ENCODE results near the gene LSAMP.
"Not testable (repeated sequence)": the region's sequence is repeated elsewhere in the genome, so short reads cannot be mapped to it uniquely, and the experiment has no call there.

LSAMP gene

DNA sequence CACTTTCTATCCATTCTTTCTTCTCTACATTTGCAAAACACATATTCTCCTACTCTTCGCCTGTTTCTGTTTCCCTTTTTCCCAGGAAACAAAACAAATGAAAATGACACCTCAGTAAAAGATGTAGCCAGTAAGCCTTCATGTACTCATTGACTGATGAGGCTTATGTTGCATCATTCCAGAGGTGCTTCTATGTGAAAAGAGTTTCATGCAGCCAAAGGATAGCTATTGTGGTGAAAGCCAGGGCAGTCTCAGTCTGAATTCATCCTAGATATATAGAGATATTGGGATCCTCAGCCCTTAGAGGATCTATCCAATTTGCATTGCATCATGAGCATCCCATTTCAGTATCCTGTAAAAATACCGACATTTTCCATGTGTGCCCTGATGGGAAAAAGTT, 554.7 kb downstream of the LSAMP start:
- DNase-seq (ENCODE audit: low spot score) = no peak

DNA sequence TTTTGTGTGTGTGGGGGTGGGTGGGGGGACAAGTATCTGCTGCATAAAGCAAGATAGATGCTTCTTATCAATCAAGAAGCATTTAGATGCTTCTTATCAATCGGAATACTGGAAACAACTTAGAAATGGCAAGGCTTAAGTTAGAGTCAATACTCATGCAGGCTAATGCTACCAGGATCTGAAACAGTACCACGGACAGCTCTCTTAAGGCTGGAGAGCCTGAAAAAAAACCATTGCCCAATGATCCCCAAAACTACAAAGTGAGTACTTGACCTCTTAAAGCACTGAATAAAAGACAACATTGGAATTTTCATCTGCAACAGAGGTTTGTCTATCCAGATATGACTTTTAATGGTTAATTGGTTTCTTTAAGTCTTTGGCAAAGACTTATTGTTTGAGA, 559.7 kb downstream of the LSAMP start:
- no peak for DNase-seq (ENCODE audit: low spot score)

DNA sequence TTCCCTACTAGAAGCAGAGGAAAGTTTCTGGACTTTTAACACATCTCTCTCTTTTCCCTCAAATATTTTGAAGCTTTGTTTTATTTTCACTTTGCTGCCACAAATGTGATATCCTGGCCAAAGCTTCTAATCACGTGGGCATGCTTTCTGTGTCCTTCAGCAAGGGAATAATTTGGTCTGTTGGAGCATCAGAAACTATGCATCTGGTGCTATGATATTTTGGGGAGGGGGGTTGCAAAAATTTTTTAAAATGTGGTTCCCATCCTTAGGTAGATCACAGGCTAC, 567.7 kb downstream of the LSAMP start:
- no peak for DNase-seq (ENCODE audit: low spot score)

DNA sequence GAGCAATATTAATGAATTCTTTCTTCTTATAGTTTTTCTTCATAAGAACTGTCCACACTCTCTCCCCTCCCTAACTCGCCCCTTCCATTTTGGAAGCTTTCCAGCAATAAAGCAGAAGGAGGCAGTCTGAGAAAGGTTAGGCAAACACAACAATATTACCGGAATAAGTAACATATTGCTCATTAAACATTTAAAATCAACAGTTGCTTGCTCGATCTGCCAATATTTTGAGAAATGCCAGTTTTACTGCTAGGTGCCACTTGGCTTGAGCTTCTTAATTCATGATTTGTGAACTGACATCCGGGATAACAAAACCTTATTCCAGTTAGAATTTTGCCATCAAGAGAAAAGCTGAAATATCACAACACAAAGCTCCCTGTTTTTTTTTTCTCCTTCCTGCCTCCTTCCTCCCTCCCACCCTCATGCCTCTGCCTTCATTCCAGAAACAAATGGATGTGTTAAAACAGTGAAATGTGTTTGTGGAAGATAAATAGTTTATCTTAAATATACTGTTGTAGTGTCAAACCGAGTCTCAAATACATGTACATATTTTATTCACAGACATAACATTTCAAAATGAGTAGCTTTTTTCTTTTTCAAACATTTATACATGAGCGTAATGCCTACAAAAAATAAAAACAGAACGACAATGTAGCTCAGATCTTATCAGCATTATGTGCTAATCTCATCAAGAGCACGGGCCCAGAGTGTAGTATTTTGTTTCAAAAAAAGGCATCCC, 568.2 kb downstream of the LSAMP start:
- no peak for DNase-seq (ENCODE audit: low spot score)

DNA sequence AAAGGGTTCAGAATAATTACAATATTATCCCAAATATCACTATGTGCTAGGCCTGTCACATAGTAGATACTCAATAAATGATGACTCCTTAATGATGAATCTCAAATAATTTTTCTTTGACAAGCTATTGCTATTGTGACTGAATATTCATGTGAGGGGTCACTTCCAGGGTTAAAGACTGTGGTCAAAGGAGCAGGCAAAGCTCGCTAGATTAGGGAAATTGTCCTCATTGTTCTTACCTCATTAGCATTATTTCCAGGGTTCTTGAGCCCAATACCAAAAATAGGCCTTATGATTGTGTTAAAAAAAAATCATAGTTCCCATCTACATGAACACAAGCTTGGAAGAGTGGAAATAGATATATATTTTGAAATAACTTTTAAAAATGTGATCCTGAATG, 569.8 kb downstream of the LSAMP start:
- no peak for DNase-seq (ENCODE audit: low spot score)

DNA sequence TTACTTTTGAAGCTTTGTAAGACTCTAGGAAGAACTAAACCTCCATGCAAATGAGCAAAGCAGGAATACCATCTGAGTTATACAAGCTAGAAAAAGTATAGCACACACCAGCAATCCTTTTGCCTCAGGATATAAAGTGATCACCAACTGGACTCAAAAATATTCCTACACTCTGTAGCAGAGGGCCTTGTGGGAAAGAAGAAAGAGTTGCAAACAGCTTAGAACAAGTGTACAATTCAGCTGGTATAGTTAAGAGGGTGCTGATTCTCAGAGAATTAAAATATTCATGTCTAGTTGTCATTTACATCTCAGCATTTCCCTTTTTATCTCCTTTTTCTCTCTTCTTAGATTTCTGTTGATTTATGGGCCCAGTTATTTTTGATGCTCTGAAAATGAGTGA, 573.6 kb downstream of the LSAMP start:
- no peak for DNase-seq (ENCODE audit: low spot score)

DNA sequence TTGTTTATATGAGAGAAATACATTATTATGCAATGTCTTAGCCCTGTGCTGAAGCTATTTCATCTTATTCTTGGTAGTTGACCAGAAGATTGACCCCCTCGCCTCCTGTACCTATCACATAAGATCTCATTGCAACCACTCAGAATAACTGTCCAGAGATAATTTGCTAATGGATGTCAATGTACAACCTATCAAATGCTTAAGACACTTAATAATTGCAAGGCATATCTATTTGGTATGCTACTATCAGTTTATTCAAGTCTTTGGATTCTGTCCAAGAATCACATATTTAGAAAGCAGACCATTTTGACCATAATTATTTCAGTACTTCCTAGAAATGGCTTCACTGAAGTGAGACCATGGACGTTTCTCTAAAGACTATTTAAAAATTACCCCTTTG, 580.4 kb downstream of the LSAMP start:
- no peak for DNase-seq (ENCODE audit: low spot score)

DNA sequence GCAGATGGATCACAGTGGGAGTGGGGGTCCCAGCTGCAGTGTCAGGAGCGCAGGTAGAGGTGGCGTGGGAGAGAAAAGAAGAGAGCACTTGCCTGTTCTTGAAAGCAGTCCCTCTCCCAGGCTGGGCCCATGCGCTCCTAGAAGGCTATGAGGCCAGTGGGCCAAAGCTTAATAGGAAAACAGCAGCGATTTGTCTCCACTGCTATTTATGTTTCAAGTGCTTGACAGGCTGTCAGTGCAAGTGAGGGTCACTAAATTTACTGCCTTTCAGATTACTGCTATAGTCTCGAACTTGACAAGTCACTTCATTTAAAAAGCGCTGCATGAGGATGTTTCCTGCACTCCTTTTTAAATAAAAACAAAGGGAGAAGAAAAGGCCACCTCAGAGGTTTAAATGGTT, 582.4 kb downstream of the LSAMP start:
- no peak for DNase-seq (ENCODE audit: low spot score)

DNA sequence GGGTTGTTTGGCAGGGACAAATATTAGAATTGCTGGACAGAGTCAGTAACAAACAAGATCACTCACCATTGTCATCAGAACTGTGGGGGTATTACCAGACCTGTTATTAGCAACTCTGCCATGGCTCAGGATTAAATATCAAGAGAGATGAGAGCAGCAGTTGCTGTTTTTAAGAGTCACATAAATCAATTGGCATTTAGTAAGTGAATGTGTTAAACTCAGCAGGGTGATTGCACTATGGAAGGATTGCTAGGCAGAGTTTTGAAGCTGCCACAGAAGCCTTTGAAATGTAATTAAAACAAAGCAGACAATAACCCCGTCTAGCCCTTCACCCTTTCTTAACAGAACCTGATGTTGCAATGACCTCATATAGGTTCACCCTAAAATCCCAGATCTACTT, 583.2 kb downstream of the LSAMP start:
- DNase-seq (ENCODE audit: low spot score) = no peak

DNA sequence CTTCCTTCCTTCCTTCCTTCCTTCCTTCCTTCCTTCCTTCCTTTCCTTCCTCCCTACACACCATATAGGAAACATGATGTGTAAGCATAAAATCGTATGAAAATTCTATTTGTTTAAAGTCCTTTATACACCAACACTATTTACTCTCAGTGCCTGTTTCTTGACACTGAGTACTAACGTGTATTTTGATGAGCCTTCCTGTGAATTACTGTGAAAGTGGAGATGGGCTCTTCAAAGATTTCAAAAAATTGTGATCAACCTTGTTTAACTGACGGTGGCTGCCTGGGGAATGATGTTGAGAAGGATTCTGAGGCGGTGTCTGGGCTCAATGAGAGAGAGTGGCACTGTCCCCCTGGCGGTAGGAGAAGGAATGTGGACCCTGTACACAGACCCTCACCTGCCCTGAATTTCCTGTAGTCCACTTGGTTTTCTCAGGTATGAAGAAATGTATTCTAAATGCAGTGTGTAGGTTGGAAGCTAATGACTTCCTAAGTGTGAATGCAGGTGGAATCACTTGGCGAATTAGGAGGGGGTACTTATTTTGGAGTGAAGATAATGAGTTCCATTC, 584.0 kb downstream of the LSAMP start:
- no peak for DNase-seq (ENCODE audit: low spot score)

DNA sequence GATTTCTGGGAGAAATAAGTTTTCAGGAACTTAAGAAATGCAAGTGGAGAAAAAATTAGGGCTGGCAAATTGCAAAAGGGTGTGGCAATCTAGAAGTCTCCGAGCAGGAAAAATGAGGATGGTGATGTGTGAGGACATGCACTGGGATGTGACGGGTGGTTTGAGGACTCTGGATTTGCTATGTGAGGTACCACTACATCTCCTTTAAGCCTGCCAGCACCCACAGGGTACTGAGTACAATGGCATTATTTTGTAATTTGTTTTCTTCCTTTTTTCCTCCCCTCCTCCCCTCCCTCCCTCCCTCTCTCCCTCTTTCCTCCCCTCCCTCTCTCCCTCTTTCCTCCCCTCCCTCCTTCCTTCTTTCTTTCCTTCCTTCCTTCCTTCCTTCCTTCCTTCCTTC, 584.5 kb downstream of the LSAMP start:
- DNase-seq (ENCODE audit: low spot score) = no peak

DNA sequence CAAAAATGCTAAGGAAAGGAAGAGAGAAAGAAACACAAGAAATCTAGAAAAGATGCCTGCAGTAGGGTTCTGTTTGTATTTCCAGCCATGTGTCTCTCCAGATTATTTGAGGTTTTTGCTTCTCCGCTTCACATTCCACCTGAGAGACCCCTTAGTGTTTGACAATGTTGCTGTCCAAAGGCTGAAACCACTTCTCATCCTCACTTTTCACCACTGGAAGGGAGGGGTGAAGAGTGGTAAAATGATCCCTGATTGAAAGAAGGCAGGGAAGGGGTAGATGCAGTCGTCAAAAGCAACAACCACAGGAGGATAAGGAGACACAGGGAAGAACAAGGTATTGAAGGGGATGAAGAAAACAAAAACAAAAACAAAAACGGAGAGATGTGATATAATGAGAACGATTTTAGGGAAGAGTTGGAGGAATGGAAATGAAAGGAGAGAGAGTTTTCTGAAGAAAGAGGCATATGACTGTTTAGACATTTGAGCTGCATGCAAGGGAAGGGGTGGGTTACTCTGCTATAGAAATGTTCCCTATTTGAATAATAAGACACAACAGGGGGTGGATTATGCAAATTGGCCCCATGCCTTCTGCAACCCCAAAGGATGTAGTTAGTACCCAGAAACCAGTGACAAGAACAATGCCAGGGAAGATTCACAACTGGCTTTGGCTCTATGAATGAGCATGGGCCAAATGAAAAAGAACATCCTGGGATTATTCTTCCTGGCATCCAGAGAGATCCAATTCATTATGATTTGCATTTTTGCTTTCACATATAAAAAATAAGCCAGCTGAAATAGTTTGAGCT, 586.1 kb downstream of the LSAMP start:
- peak; percentile 44 for DNase-seq (ENCODE audit: low spot score)

DNA sequence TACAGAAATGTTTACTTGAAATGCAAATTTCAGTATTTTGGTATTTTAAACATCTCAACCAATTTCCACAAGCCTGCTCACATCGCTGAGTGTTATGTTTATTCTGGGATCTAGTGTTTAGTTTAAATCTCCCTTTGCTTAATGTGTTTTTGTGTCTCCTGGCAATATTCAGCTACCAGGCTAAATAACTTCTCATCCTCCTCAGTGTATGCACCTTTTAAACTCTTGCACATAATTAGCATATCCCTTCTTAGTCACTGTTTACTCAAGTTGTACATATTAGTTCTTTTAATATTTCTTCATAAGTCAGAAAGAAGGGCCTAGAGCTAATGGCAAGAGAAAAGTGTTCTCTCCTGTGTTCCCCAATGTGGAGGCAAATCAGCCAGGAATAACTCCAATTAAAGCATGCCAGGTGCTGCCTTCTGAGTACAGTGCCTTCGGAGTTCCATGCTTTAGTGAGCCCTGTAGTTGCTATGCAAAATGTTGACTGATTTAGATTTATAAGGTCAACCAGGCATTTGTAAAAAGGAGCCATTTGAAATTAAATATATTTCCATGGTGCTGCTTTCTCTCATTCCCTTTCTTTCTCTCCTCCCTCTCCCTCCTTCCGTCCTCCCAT, 587.7 kb downstream of the LSAMP start:
- no peak for DNase-seq (ENCODE audit: low spot score)

DNA sequence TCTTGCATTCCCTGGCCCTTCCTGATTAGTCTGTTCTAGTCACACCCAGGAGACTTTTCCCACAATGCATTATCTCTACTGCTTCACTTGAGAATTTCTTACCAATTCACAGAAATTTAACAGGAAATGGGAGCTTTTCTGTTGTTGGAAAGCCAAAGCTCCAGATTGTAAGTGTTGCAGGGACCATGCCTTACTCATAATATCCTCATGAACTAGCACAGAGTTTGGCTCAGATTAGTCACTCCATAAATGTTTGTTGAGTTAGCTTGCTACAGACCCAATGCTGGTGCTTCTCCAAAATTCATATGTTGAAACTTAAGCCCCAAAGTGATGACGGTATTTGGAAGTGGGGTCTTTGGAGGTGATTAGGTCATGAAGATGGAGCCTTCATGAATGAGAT, 589.4 kb downstream of the LSAMP start:
- DNase-seq (ENCODE audit: low spot score) = no peak

DNA sequence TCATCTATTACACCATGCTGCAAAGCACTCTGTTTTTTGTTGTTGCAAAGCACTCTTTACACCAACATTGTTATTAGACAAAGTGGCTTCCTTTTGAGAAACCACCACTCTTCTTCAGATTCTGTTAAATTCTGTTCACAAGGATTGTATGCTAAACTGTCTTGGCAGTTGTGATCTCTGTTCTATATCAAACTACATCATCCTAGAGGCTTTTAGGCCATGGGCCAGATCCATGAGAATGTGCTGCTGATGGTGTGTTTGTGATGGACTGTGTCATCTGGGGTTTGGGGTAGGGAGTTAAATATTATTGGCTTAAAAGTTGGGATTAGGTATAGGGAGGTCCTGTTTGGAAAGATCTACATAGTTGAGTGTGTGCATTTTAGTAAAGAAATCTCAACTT, 592.2 kb downstream of the LSAMP start:
- no peak for DNase-seq (ENCODE audit: low spot score)

DNA sequence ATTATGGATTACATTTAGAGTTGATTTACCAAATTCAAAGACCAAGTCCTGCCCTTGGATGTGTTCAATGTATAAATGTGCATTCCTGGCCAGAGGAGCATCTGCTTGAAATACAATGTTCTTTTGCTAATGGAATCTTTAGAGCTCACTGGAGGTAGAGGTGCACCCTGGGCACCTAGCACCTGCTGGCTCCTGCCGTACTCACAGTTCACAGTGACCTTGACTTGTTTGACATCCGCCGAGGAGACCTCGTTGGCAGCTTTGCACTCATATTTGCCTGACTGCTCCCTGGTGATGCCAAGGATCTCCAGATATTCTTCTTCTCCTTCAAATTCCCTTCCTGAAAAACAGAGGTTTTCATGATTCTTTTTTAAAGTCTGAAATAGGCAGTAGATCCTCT, 593.0 kb downstream of the LSAMP start:
- no peak for DNase-seq (ENCODE audit: low spot score)

DNA sequence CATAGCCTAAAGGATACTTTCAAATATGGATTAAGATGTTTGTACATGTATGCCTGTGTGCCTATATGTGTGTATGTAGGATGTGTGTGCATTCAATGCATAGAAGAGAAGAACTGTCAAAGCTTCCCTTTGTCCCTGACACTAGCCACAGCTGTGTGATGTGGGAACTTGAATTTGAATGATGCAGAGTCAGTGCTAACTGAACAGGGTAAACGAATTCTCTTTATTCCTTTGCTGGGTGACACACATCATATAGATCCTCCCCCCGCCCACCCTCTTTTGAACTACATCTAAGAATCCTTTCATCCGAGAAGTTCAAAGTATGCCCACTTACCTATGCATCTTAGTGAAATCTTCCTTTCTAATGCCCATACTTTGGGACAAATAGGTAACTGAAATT, 593.7 kb downstream of the LSAMP start:
- no peak for DNase-seq (ENCODE audit: low spot score)

DNA sequence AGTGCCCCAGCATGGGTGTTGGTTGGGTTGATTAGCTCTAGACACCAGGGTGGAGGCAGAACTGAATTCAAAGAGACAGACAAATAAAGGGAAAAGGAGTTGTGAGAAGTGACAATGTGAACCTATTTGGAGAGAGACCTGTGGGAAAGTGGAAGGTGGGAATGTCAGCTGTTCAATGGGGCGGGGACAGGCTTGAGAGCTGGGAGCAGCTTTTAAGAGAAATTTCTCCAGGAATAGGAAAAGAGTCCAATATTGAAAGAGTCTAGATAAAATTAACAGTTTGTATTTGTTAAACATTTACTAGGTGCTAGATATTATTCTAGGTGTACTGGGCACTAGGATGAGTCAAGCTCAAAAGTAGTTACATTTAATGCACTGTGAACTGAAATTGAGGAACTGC, 596.6 kb downstream of the LSAMP start:
- DNase-seq (ENCODE audit: low spot score) = no peak

DNA sequence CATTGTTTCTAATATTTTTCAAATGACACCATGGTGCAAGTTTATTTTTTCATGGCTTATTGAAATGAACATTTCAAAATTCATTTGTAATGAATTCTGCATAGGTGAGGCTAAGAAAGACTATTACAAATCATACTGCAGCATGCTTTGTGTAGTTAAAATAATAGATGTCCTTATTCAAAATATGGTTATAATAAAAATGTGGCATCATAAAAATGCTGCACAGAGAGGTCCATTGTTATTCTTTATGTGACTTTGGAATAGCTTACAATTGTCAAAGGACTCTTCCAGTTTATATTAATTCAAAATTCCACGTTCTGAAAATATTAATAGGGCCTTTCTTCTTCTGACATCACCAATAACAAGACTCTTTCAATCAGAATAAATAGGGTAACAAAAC, 599.3 kb downstream of the LSAMP start:
- no peak for DNase-seq (ENCODE audit: low spot score)

DNA sequence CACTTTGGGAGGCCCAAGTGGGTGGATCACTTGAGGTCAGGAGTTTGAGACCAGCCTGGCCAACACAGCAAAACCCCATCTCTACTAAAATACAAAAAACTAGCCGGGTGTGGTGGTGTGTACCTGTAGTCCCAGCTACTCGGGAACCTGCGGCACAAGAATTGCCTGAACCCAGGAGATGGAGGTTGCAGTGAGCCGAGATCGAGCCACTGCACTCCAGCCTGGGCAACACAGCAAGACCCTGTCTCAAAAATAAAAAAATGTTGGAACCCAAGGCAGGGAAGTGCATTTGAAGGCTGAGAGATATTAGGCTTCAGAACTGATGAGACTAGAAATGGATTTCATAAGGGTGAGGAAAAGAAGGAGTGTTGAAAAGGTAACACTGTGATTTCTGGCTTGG, 600.6 kb downstream of the LSAMP start:
- not testable (repeated sequence) for DNase-seq (ENCODE audit: low spot score)

DNA sequence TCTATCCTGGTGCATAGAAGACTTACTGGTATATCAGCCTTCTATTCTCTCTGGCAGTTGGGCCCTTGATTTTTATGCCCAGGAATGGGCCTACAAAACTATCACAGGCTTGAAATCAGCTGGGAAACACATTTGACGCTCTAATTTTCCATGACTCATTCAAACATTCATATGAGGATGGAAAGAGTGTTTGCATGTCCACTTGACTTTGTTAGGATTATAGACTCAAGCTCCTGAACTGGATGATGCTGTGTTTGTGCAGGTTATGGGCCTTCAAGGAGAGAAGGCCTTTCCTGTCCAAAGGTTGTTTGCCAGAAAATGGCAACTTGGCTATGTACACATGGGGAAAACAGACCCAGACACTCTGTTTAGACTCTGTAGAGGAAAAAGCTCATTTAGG, 602.1 kb downstream of the LSAMP start:
- no peak for DNase-seq (ENCODE audit: low spot score)

DNA sequence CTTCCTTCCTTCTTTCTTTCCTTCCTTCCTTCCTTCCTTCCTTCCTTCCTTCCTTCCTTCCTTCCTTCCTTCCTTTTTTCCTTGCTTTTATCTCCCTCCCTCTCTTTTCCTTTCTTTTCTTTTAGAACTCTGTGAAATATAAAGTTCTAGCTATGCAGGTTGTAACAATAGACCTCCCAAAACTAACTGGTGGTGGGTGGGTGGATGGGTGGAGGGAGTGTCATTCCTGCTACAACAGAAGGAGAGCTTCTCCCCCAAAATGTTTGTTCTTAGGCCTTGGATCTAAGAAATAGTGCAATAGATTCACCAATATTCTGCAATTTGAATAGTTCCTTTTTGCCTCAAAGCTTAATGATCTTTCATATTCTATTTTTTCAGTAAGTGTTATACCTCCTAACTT, 606.0 kb downstream of the LSAMP start:
- no peak for DNase-seq (ENCODE audit: low spot score)

DNA sequence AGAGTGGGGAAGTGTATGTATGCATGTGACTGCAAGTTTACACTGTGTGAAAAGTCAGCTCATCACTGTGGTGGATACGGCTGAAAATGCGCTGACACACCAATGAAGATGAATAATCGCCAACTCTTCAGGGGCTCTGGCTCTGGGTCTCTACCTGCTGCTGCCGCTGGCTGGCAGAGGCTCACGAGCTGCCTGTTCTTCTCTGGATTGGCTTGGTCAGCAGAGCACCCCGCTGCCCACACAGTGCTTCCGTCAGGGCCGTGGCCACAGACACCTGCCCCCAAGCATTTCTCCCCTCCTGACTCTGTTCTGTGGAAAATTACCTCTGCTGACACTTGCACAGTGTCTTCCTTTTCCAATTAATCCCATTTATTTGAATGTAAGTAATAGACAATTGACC, 606.5 kb downstream of the LSAMP start:
- no peak for DNase-seq (ENCODE audit: low spot score)

Data from ecto neural progenitor cell (in vitro differentiated cells).